WI38 (cell line): Measurements from ENCODE around the gene LIMK2.

Source experiments
- H3K4me3 ChIP-seq: 2 replicates; pipeline ENCODE4 v1.5.1; 2011; ENCODE audit warnings: low read depth, mild to moderate bottlenecking, control low read depth, low read length
- TF ChIP-seq, protein P1 (sequence below): IDR thresholded peaks from 2 replicates; pipeline ENCODE4 v1.5.1; 2012; ENCODE audit warnings: low read depth, mild to moderate bottlenecking, control low read depth, low read length

LIMK2 gene

DNA sequence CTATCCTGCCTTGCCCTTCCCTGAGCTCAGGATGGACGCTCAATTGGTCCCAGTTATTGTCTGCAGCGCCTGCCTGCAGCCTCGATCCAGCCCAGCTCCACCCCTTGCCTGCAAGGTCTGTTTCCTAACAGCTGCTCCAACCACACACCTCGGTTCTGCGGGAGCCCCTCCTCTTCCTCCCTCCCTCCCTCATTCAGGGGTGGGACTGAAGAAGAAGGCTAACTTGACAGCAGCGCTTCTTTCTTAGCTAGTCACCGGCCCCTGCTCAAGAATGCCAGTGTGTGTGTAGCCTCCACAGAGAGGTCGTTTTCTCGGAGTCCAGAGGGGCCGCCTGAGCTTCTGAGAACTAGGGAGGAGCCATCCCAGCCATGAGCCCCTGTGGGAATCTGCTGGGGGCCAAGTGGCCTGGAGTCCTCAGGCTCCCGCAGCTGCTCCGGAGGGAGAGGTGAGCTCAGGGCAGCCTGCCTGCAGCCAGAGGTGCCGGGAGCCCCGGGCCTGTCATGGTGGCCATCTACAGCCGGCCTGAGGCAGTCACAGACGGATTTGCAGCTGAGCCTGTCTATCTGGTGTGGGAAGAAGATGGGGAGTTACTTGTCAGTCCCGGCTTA, 36.1 kb downstream of the LIMK2 start:
- peak overlapping the region; percentile 74 for H3K4me3 ChIP-seq
- TF ChIP-seq, protein P1, sequence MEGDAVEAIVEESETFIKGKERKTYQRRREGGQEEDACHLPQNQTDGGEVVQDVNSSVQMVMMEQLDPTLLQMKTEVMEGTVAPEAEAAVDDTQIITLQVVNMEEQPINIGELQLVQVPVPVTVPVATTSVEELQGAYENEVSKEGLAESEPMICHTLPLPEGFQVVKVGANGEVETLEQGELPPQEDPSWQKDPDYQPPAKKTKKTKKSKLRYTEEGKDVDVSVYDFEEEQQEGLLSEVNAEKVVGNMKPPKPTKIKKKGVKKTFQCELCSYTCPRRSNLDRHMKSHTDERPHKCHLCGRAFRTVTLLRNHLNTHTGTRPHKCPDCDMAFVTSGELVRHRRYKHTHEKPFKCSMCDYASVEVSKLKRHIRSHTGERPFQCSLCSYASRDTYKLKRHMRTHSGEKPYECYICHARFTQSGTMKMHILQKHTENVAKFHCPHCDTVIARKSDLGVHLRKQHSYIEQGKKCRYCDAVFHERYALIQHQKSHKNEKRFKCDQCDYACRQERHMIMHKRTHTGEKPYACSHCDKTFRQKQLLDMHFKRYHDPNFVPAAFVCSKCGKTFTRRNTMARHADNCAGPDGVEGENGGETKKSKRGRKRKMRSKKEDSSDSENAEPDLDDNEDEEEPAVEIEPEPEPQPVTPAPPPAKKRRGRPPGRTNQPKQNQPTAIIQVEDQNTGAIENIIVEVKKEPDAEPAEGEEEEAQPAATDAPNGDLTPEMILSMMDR = no peak

DNA sequence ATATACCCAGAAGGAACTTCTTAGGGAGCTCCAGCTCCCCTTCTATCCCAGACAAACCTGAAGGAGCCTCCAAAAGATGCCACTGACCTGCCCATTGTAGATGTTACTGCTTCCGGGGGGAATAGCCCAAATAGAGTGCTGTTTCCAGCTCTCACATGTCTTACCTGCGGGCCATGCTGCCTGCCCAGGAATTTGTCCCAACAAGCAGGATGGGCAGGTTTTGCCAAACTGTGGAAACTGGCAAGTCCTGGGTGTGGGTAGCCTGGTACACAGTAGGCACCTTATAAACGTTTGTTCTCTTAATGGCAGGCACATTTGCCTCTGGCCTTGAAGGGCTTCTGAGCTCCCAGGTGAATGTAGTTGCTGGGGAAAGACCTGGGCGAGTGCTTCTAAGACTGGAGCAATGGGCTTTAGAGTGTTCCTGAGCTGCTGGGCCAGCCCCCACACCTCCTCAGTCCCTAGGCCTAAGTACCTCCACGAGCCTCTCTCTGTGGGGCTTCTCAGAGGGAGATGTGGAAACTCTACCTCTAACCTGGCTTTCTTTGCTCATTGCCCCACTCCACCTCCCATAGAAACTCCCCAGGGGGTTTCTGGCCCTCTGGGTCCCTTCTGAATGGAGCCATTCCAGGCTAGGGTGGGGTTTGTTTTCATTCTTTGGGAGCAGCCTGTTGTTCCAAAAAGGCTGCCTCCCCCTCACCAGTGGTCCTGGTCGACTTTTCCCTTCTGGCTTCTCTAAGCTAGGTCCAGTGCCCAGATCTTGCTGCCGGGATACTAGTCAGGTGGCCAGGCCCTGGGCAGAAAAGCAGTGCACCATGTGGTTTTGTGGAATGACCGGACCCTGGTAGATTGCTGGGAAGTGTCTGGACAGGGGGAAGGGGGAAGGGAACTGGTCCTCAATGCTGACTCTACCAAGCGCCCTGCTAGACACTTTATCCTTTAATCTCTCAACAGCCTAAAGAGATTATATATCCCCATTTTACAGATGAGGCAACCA, 37.2 kb downstream of the LIMK2 start:
- peak overlapping the region; percentile 74 for H3K4me3 ChIP-seq
- TF ChIP-seq, protein P1 = no peak

DNA sequence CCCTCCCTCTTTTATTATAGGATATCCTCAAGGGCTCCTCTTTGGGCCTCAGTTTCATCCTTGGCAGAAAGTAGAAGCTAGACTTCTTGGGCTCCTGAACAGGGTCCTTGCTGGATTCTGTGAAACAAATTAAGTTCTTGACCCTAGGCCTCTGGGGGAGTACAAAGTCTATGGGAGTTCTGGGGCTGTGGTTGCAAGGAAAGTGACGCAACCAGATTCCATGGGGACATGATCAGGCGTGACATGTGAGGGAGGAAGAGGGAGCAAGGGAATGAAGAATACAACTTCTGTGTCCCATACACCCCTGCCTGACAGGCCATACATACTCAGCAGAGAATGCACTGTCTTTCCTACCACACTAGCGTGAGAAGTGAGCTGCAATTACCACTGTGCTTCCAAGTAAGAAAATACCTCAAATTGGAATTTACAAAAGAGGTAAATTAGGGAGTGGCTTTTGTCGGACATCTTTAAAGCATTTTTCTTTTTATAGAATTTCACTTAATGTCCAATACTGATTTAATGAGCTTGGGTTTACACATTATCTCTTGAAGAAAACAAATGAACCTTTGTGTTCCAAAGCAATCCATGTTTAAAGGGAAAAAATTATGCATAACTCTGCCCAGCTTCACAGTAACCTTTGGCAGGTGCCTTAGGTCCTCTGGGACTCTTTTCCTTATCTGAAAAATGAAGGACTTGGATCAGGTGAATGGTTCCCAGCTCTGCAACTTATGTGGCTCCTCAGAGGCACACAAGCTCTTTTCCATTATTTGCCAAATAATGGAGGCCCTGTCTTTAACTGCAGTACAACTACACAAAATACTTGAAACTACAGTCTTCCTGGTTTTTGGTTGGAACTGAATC, 38.9 kb downstream of the LIMK2 start:
- TF ChIP-seq, protein P1 = no peak
- no peak overlapping the region for H3K4me3 ChIP-seq

DNA sequence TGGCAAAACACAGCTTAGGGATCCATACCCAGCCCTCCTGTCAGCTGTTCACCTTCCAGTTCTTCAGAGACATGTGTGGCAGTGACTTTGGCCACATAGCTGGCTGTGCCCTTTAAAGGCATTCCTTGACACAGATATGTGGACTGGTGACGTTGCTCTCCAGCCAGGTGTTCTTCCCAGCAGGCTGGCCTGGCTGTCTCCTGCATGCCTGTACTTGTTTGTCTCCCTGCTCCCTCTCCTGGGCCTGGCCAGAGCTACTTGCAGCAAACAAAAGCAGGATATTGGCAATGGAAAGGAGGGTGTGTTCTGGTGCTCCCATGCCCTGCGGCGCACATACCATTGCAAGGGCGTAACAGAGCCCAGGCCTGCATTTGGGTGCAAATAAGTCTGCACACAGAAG, 41.9 kb downstream of the LIMK2 start:
- TF ChIP-seq, protein P1 = no peak
- H3K4me3 ChIP-seq = no peak overlapping the region

DNA sequence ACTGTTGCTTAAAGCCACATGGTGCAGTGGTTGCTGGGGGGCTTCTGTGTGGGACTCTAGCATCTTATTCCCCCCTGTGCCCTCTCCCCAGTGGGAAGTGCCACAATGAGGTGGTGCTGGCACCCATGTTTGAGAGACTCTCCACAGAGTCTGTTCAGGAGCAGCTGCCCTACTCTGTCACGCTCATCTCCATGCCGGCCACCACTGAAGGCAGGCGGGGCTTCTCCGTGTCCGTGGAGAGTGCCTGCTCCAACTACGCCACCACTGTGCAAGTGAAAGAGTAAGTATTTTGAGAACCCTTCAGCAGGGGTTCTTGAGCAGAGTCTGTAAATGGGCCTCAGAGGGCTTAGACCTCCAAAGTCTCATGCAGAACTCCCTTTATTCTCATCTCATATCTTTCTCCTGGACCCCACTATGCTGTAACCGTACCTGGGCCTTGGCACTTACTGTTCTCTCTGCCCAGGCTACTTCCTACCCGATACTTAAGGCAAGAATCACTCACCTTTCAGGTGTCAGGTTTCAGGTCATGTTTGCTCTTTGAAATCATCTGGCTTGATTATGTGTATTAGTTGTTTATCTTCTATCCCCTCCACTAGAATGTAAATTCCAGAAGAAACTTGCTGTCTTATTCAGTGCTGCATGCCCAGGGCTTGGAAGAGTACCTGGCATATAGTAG, 47.8 kb downstream of the LIMK2 start:
- no peak overlapping the region for H3K4me3 ChIP-seq
- TF ChIP-seq, protein P1 = no peak

DNA sequence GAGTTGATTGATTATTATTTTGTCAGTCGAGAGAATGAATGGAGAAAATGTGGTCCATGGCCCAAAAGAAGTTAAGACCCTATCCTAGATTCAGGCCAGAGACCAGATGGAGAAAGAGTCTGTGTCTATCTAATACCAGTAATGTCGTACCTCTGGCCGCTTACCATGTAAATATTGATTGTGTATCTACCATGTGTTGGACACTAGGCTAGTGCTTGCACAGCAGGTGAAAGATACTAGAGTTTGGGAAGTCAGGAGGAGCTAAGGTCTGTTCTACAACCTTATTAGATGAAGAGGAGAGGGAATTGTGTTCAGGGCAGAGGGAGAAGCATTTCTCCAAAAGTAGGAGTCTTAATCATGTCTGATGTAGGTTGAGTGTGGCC, 48.4 kb downstream of the LIMK2 start:
- TF ChIP-seq, protein P1 = no peak
- H3K4me3 ChIP-seq = no peak overlapping the region
